Ovary (tissue), 9 donors: ENCODE results near the gene TCL1B. TPM values are rescaled to one million over a fixed set of nuclear protein-coding genes. Genes with fewer than 3 reads are reported as not detected.
"Not testable (repeated sequence)": the region's sequence is repeated elsewhere in the genome, so short reads cannot be mapped to it uniquely, and the experiment has no call there.

Experiments
- DNase-seq, 5 donors: peaks; one replicate each; pipeline ENCODE4 v3.0.0-alpha.2; 2019 to 2020
- H3K27ac ChIP-seq, 2 donors: fragments of 200-600 bp; one replicate each; pipeline versions ENCODE4 v1.5.1 to v1.8.0; 2019 to 2022
- H3K27me3 ChIP-seq: fragments of 200-600 bp; one replicate; pipeline ENCODE4 v1.8.0; 2022
- H3K36me3 ChIP-seq: fragments of 200-600 bp; sonication (generic); one replicate; pipeline ENCODE4 v1.5.1; 2019
- H3K4me1 ChIP-seq: one replicate; pipeline ENCODE4 v1.8.1; 2013; ENCODE audit warnings: mild to moderate bottlenecking, moderate library complexity; ENCODE audit not compliant: insufficient read depth
- H3K4me3 ChIP-seq: fragments of 200-600 bp; sonication (generic); one replicate; pipeline ENCODE4 v1.5.1; 2017
- H3K9me3 ChIP-seq, 2 donors: fragments of 200-600 bp in 1 of 2; sonication (generic) in 1 of 2; one replicate each; pipeline versions ENCODE4 v1.5.1 to v1.8.1; 2013 to 2019; ENCODE audit warnings: mild to moderate bottlenecking in 1 of 2, moderate library complexity in 1 of 2
- EP300 ChIP-seq: sonication (generic); formaldehyde crosslinking; IDR thresholded peaks from one replicate; pipeline ENCODE4 v1.6.1; 2017; ENCODE audit warnings: antibody characterized with exemption
- POLR2A ChIP-seq: fragments of 450-650 bp; IDR thresholded peaks from one replicate; pipeline ENCODE4 v1.6.1; 2017; ENCODE audit warnings: antibody characterized with exemption, mild to moderate bottlenecking, moderate library complexity
- WGBS, 3 donors: extraction: QIAGEN DNeasy Blood & Tissue Kit in 1 of 3; methylation state at CpG; one replicate each; pipeline versions ENCODE4 v1.1.5 to v1.1.7; 2013 to 2017; 5-methylcytosine and 5-hydroxymethylcytosine counted together
- intact Hi-C, 4 donors: fragments of 100-400 bp; cut with DNase I; formaldehyde crosslinking; loops; one replicate each; pipeline versions ENCODE4 v1.11.0 to v1.15.1; 2022 to 2023
- polyA plus RNA-seq, 2 donors: library from polyadenylated mRNA; stranded (reverse); fragments of 200-250 nt in 1 of 2; fragments of 350-450 nt in 1 of 2; fragmentation: Illumina TruSeq in 1 of 2; extraction: RNeasy Lipid Tissue Mini Kit (QIAGEN cat#74804) in 1 of 2; gene quantifications; one replicate each; pipeline ENCODE4 v1.2.3, GENCODE V29; 2013 to 2014
- total RNA-seq, 7 donors: library from RNA; depleted of rRNA in 2 of 7; stranded (reverse); fragments of >200 nt in 2 of 7; fragmentation: NEBNext Ultra II Directional in 3 of 7; extraction: Animal tissue kit (Norgen Biotek cat#: 25700) in 3 of 7; gene quantifications; one replicate each; pipeline versions ENCODE4 v1.1.0 to v1.2.4, GENCODE V29; 2016 to 2023
- TF ChIP-seq, protein P1 (sequence below), 3 donors: fragments of 450-650 bp in 2 of 3; fragments of 200-600 bp in 1 of 3; IDR thresholded peaks; one replicate each; pipeline versions ENCODE4 v1.5.1 to v1.8.0; 2016 to 2022; ENCODE audit warnings: antibody characterized with exemption in 3 of 3, mild to moderate bottlenecking in 1 of 3
- donor health status: DM: no; HTN: no; CAD: no; lungs with moderate emphysema.
- donor health status: DM: no; HTN: no; CAD: no.
- donor health status: Bipolar disorder and iron deficiency.
- donor health status: DM: yes; HTN: yes; CAD: no.
- donor health status: DM: no; HTN: no; CAD: no.
- donor health status: DM: yes; HTN: yes; CAD: no.

Gene TCL1B
- total and polyA plus RNA-seq, 9 donors = 0.07 TPM; not detected in 8

DNA sequence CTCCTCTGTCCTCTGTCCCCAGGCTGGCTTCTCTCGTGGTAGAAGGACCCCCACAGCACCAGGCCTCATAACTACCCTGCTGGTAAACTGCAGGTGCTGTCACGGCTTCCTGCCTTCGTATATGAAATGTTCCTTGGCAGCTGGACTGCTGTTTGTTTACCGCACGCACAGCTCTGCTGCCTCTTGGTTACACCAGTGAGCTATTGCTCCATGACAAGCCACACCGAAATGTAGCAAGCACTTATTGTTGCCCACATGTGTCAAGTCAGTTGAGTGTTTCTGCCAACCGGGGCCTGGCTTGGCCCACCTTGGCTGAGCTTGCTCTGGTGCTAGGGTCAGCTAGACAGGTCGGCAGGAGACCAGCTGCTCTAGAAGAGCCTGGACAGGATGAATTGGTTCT is 21.7 kb upstream of the TCL1B start:
- 85 to 91% (median 90%) methylated on average over 7 to 8 of the region's 8 CpGs for WGBS, 3 donors
- DNase-seq = no peak
- Histone ChIP-seq H3K9me3 (no peaks in the 10 kb centered on the region), H3K36me3 (no peaks in the 10 kb centered on the region), H3K27ac (no peak overlapping the region), H3K27me3 (no peaks in the 10 kb centered on the region), H3K4me3 (no peak overlapping the region), H3K4me1 (peaks cover 14% of the 10 kb centered on the region)
- intact Hi-C loops = no loop called here
- TF ChIP-seq, protein P1, sequence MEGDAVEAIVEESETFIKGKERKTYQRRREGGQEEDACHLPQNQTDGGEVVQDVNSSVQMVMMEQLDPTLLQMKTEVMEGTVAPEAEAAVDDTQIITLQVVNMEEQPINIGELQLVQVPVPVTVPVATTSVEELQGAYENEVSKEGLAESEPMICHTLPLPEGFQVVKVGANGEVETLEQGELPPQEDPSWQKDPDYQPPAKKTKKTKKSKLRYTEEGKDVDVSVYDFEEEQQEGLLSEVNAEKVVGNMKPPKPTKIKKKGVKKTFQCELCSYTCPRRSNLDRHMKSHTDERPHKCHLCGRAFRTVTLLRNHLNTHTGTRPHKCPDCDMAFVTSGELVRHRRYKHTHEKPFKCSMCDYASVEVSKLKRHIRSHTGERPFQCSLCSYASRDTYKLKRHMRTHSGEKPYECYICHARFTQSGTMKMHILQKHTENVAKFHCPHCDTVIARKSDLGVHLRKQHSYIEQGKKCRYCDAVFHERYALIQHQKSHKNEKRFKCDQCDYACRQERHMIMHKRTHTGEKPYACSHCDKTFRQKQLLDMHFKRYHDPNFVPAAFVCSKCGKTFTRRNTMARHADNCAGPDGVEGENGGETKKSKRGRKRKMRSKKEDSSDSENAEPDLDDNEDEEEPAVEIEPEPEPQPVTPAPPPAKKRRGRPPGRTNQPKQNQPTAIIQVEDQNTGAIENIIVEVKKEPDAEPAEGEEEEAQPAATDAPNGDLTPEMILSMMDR (IDR thresholded peaks at IDR 0.05) = no peak
- TF ChIP-seq EP300 = no peak
- no peak for TF ChIP-seq POLR2A

GRCh38 chr14:95665530-95665929 is 20.7 kb upstream of the TCL1B start:
- intact Hi-C loops, H3K9me3 ChIP-seq, H3K27ac ChIP-seq, H3K4me1 ChIP-seq, H3K36me3 ChIP-seq, DNase-seq, H3K4me3 ChIP-seq, H3K27me3 ChIP-seq: not testable (repeated sequence)
- 87 to 88% (median 87%) methylated on average over 8 of the region's 8 CpGs for WGBS, 3 donors

DNA sequence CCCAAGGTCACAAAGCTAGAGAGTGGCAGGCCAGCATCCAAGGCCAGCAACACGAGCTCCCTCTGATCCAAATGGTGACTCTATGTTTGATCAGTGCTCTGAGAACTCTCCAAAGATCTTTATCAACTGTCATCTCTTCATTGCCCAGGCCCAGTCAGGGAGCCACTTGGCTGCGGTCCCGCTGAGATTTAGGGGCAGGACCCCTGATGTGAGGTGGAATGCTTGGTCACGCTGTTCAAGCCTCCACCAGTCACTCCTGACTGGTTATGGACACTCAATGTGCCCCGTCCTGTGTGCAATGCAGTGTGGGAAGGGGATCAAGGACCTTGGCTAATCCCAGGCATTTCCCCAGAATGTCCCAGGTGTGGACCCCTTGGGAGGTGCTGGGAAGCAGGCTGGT is 19.8 kb upstream of the TCL1B start:
- intact Hi-C loops = no loop called here
- no peak for DNase-seq

GRCh38 chr14:95667249-95667693 is 19.0 kb upstream of the TCL1B start:
- Histone ChIP-seq H3K9me3 (no peaks in the 10 kb centered on the region), H3K4me1 (peaks cover 3% of the 10 kb centered on the region), H3K4me3 (no peak overlapping the region), H3K27ac (no peak overlapping the region), H3K27me3 (no peaks in the 10 kb centered on the region), H3K36me3 (no peaks in the 10 kb centered on the region)
- intact Hi-C loops = no loop called here
- TF ChIP-seq POLR2A (no peak), EP300 (no peak)
- TF ChIP-seq, protein P1 (IDR thresholded peaks at IDR 0.05) = no peak
- 47 to 63% (median 54%) methylated on average over 3 of the region's 3 CpGs for WGBS, 3 donors
- DNase-seq = no peak

More for the DNA sequence above, 19.8 kb upstream of the TCL1B start:
- H3K27me3 ChIP-seq = no peaks in the 10 kb centered on the region
- H3K27ac ChIP-seq = no peak overlapping the region
- WGBS, 3 donors = 91 to 92% (median 91%) methylated on average over 5 of the region's 5 CpGs
- no peak overlapping the region for H3K4me3 ChIP-seq
- no peaks in the 10 kb centered on the region for H3K36me3 ChIP-seq
- peaks cover 3% of the 10 kb centered on the region for H3K4me1 ChIP-seq
- no peak for TF ChIP-seq EP300
- no peak for TF ChIP-seq POLR2A
- TF ChIP-seq, protein P1 (IDR thresholded peaks at IDR 0.05) = no peak
- H3K9me3 ChIP-seq = no peaks in the 10 kb centered on the region

- Histone ChIP-seq H3K36me3 (no peaks in the 10 kb centered on the region), H3K9me3 (no peaks in the 10 kb centered on the region), H3K27me3 (no peaks in the 10 kb centered on the region), H3K4me1 (peaks cover under 1% of the 10 kb centered on the region), H3K4me3 (no peak overlapping the region), H3K27ac (no peak overlapping the region)
- TF ChIP-seq EP300 (no peak), POLR2A (no peak)
- TF ChIP-seq, protein P1 (IDR thresholded peaks at IDR 0.05) = no peak
- intact Hi-C loops = no loop called here
- 87 to 91% (median 90%) methylated on average over 10 of the region's 10 CpGs for WGBS, 3 donors
- no peak for DNase-seq
Measured at GRCh38 chr14:95668235-95668772, 17.9 kb upstream of the TCL1B start.
